HepG2 (cell line): ENCODE data around the gene ENHO. TPM values are rescaled to one million over a fixed set of nuclear protein-coding genes. Genes with fewer than 3 reads are reported as not detected.

Source experiments
- ARID4A ChIP-seq: sonication (generic); formaldehyde crosslinking; IDR thresholded peaks from 2 replicates; pipeline ENCODE4 v1.5.0; 2020; ENCODE audit warnings: mild to moderate bottlenecking, missing genetic modification reagents, borderline replicate concordance
- ASH2L ChIP-seq: fragments of 300-600, 200-600 bp; sonication (generic); IDR thresholded peaks from 2 replicates; pipeline ENCODE4 v1.7.0; 2017; ENCODE audit warnings: low read depth, mild to moderate bottlenecking, moderate library complexity, mixed read lengths, low read length; ENCODE audit not compliant: insufficient read length
- DMAP1 ChIP-seq: IDR thresholded peaks from 2 replicates; pipeline ENCODE4 v1.6.1; 2016
- E2F5 ChIP-seq: sonication (generic); formaldehyde crosslinking; conservative IDR thresholded peaks from 2 replicates; pipeline ENCODE4 v1.4.0; 2020; ENCODE audit warnings: missing genetic modification reagents
- ERF ChIP-seq: IDR thresholded peaks from 2 replicates; pipeline ENCODE4 v1.6.1; 2018; ENCODE audit warnings: missing biosample characterization, missing genetic modification reagents
- HCFC1 ChIP-seq: fragments of 150-350 bp; IDR thresholded peaks from 2 replicates; pipeline ENCODE4 v1.6.1; 2014; ENCODE audit warnings: low read depth, low read length
- NR2F2 ChIP-seq: IDR thresholded peaks from 2 replicates; pipeline ENCODE4 v1.6.1; 2012; ENCODE audit warnings: low read depth, inconsistent platforms, borderline replicate concordance
- PBX2 ChIP-seq: IDR thresholded peaks from 2 replicates; pipeline ENCODE4 v1.6.1; 2016; ENCODE audit warnings: control low read depth
- PITX1 ChIP-seq: sonication (generic); formaldehyde crosslinking; IDR thresholded peaks from 2 replicates; pipeline ENCODE4 v1.5.1; 2020; ENCODE audit warnings: mild to moderate bottlenecking, missing genetic modification reagents
- RERE ChIP-seq: IDR thresholded peaks from 2 replicates; pipeline ENCODE4 v1.6.1; 2016; ENCODE audit warnings: low read depth, missing genetic modification reagents, missing compliant biosample characterization
- SAP130 ChIP-seq: IDR thresholded peaks from 2 replicates; pipeline ENCODE4 v1.6.1; 2016; ENCODE audit warnings: low read depth
- SOX6 ChIP-seq, 2 experiments: fragments of 450-650 bp in 1 of 2; sonication (generic) in 1 of 2; formaldehyde crosslinking in 1 of 2; IDR thresholded peaks; 2 replicates each; pipeline versions ENCODE4 v1.4.0 to v1.6.1; 2017 to 2020; ENCODE audit warnings: antibody characterized with exemption in 1 of 2, mild to moderate bottlenecking in 1 of 2, missing genetic modification reagents in 1 of 2
- SRSF1 ChIP-seq: fragments of 200-400 bp; formaldehyde crosslinking; optimal IDR thresholded peaks from 2 replicates; pipeline ENCODE3; 2017; ENCODE audit warnings: mild to moderate bottlenecking, low read depth, low read length, moderate library complexity
- TBL1XR1 ChIP-seq: fragments of 150-350 bp; IDR thresholded peaks from 2 replicates; pipeline ENCODE4 v1.6.1; 2014; ENCODE audit warnings: borderline replicate concordance, low read length; ENCODE audit not compliant: partially characterized antibody
- TBP ChIP-seq: sonication (generic); formaldehyde crosslinking; IDR thresholded peaks from 2 replicates; pipeline ENCODE4 v1.5.0; 2020; ENCODE audit warnings: missing genetic modification reagents
- ZBTB20 ChIP-seq: sonication (generic); formaldehyde crosslinking; IDR thresholded peaks from 2 replicates; pipeline ENCODE4 v1.8.1; 2023; ENCODE audit warnings: missing genetic modification reagents, low read depth, mild to moderate bottlenecking, borderline replicate concordance
- ZNF768 ChIP-seq: sonication (generic); formaldehyde crosslinking; IDR thresholded peaks from 2 replicates; pipeline ENCODE4 v1.4.0; 2020; ENCODE audit warnings: missing genetic modification reagents
- polyA plus RNA-seq, 8 experiments: library from polyadenylated mRNA; depleted of rRNA in 3 of 8; stranded (reverse) in 7 of 8; unstranded in 1 of 8; fragments of >200 nt; fragmentation: Illumina TruSeq in 4 of 8; extraction: Trizol in 4 of 8; gene quantifications; 2 replicates each; pipeline versions ENCODE4 v1.2.1 to v1.2.3, GENCODE V29; 2011 to 2016; ENCODE audit warnings: low read depth in 4 of 8, missing spikeins in 1 of 8, mixed read lengths in 1 of 8; ENCODE audit not compliant: insufficient read depth in 1 of 8
- total RNA-seq, 5 experiments: library from RNA; depleted of rRNA; stranded (reverse); fragments of >200 nt; fragmentation: Illumina TruSeq; extraction: Trizol; gene quantifications; 2 replicates each; pipeline ENCODE4 v1.2.3, GENCODE V29; 2016; ENCODE audit warnings: low read depth in 1 of 5

Gene ENHO
- total and polyA plus RNA-seq, 2 of the 13 experiments (the other 11 are each of a cell fraction or from before 2014, with no cell fraction given) = 0.08 to 0.60 TPM

- TF ChIP-seq ARID4A (CRISPR knock-in tag) (peak; percentile 17; the same call in 1 of the 2 replicates), ZBTB20 (CRISPR knock-in tag) (no peak), PITX1 (CRISPR knock-in tag) (peak; percentile 77), PBX2 (CRISPR knock-in tag) (no peak), DMAP1 (CRISPR knock-in tag) (no peak), TBL1XR1 (no peak), ZNF768 (CRISPR knock-in tag) (no peak), RERE (peak; percentile 19; the same call in 1 of the 2 replicates), ERF (CRISPR knock-in tag) (no peak), SAP130 (peak; percentile 36; the same call in 1 of the 2 replicates), E2F5 (CRISPR knock-in tag) (no peak), ASH2L (no peak), TBP (no peak), SOX6 (IDR thresholded peaks at IDR 0.05) (no peak), SOX6 (CRISPR knock-in tag; IDR thresholded peaks at IDR 0.05) (peak; percentile 37; the same call in 1 of the 2 replicates), SRSF1 (no peak), HCFC1 (no peak), NR2F2 (peak; percentile 74)
These were observed 21.2 kb upstream of the ENHO start (continued) for GRCh38 chr9:34544035-34544434.
